ENCODE measurements around the gene DPP3. TPM values are rescaled to one million over a fixed set of nuclear protein-coding genes. Genes with fewer than 3 reads are reported as not detected.

The DPP3 gene
- total and polyA plus RNA-seq, 2 of the 4 experiments (the other 2 are of a cell fraction): 51.8 to 66.3 TPM

- no peak for ATAC-seq (ENCODE audit: low read depth)
- BruUV-seq (replicated peaks): no TSS peak
- Histone ChIP-seq H3K56ac (ENCODE audit: extremely low read depth, insufficient read depth, low read length) (no peak overlapping the region), H3K36me3 (ENCODE audit: control insufficient read depth, insufficient read depth, low read length) (peaks cover 28% of the 10 kb centered on the region), H3K27me3 (ENCODE audit: control insufficient read depth, insufficient read depth, low read length) (no peaks in the 10 kb centered on the region), H3K23ac (ENCODE audit: low read depth, low read length) (no peak overlapping the region), H3K79me1 (ENCODE audit: low read depth in 1 of 2, low read length in 2 of 2) (no peaks in the 10 kb centered on the region), H4K91ac (ENCODE audit: insufficient read depth, low read depth, low read length) (no peak overlapping the region), H3K14ac (replicated peaks; ENCODE audit: low read depth, low read length) (no peak overlapping the region), H3K18ac (ENCODE audit: low read depth, low read length) (no peak overlapping the region), H2AFZ (replicated peaks; ENCODE audit: low read length, poor library complexity) (no peak overlapping the region), H3K4ac (ENCODE audit: low read depth, low read length) (no peak overlapping the region), H2BK120ac (ENCODE audit: low read depth, low read length) (no peak overlapping the region), H3K9ac (ENCODE audit: low read depth, low read length) (no peak overlapping the region), H4K8ac (ENCODE audit: low read depth in 2 of 2, low read length in 2 of 2) (no peak overlapping the region), H3K9me3 (ENCODE audit: control insufficient read depth, insufficient read depth, low read length) (no peaks in the 10 kb centered on the region), H3K4me1 (ENCODE audit: control insufficient read depth, insufficient read depth, low read length) (no peaks in the 10 kb centered on the region), H4K20me1 (ENCODE audit: insufficient read depth, low read length) (no peaks in the 10 kb centered on the region; the same call in 1 of the 2 replicates), H3K27ac (ENCODE audit: insufficient read depth, low read length) (no peak overlapping the region), H2AK5ac (ENCODE audit: low read depth, low read length) (no peak overlapping the region), H3K9me1 (ENCODE audit: insufficient read depth, low read length) (0 out of 2 replicates have a peak, but pooled peaks cover 3% of the 10 kb centered on the region), H2BK5ac (ENCODE audit: low read depth, low read length, poor library complexity, severe bottlenecking) (no peak overlapping the region), H4K5ac (ENCODE audit: low read depth, low read length) (no peak overlapping the region), H3K4me3 (ENCODE audit: insufficient read depth, low read depth, low read length) (no peak overlapping the region), H2AK9ac (replicated peaks; ENCODE audit: low read depth, low read length, poor library complexity) (no peak overlapping the region), H2BK15ac (ENCODE audit: low read depth, low read length) (no peak overlapping the region), H3K4me2 (ENCODE audit: low read depth, low read length) (no peak overlapping the region), H2BK20ac (ENCODE audit: low read depth, low read length) (no peak overlapping the region)
- no CpG with 5 or more reads among the region's 10 CpGs for WGBS, 2 experiments (ENCODE audit: extremely low coverage in 2 of 2, insufficient read length in 1 of 2)
- dilution Hi-C loops (cut with HindIII; ENCODE audit: low sequenced_read_pairs, unreplicated experiment) (no loop called here), intact Hi-C loops (cut with micrococcal nuclease) (no loop called here), in situ Hi-C loops (cut with MboI; ENCODE audit: low sequenced_read_pairs) (no loop called here)
- ChIA-PET POLR2A (ENCODE audit: unreplicated experiment) (no interaction called here), CTCF (no interaction called here)
- no peak for DNase-seq
- no peak for TF ChIP-seq RCOR1 (IDR thresholded peaks at IDR 0.05; ENCODE audit: insufficient replicate concordance, low read length)
- no peak for TF ChIP-seq CHD1 (IDR thresholded peaks at IDR 0.05; ENCODE audit: low read depth, low read length)
- TF ChIP-seq RFX5 (IDR thresholded peaks at IDR 0.05; ENCODE audit: low read depth, low read length): no peak
- no peak for TF ChIP-seq MAZ (IDR thresholded peaks at IDR 0.05; ENCODE audit: borderline replicate concordance, low read depth, low read length)
- TF ChIP-seq SMC3 (IDR thresholded peaks at IDR 0.05; ENCODE audit: low read depth, low read length): no peak
- no peak for TF ChIP-seq RAD21 (IDR thresholded peaks at IDR 0.05; ENCODE audit: low read length)
- TF ChIP-seq CEBPB (IDR thresholded peaks at IDR 0.05; ENCODE audit: low read depth, low read length): no peak
- no peak for TF ChIP-seq ELK1 (IDR thresholded peaks at IDR 0.05; ENCODE audit: borderline replicate concordance, low read depth, low read length)
- no peak for TF ChIP-seq USF2 (IDR thresholded peaks at IDR 0.05; ENCODE audit: low read depth, low read length)
- TF ChIP-seq NFE2L2 (IDR thresholded peaks at IDR 0.05; ENCODE audit: low read depth, low read length): no peak
- TF ChIP-seq MXI1 (IDR thresholded peaks at IDR 0.05; ENCODE audit: borderline replicate concordance, low read depth, low read length): no peak
These were observed 44.2 kb downstream of the DPP3 start for GRCh38 chr11:66524304-66525040.

All from IMR-90 (cell line).